DMS153 treated with DMSO at 0.1 percent for 48 hours (cell line): ENCODE measurements around the gene C19orf53.

Source experiments
- DNase-seq: peaks from one replicate; lab custom pipeline; 2025; ENCODE audit not compliant: unreplicated experiment; lab: John Stamatoyannopoulos, UW

The C19orf53 gene

GRCh38 chr19:13795595-13796300 is 21.5 kb downstream of the C19orf53 start:
- no peak for DNase-seq

GRCh38 chr19:13796301-13797057 is 22.2 kb downstream of the C19orf53 start:
- DNase-seq, result no peak

- DNase-seq, result no peak
Measured at GRCh38 chr19:13797058-13797440, 22.8 kb downstream of the C19orf53 start.

GRCh38 chr19:13797870-13798269 is 23.6 kb downstream of the C19orf53 start:
- DNase-seq, result no peak

- DNase-seq, result no peak
Measured at GRCh38 chr19:13799669-13800068, 25.4 kb downstream of the C19orf53 start.

GRCh38 chr19:13803038-13803437 is 28.8 kb downstream of the C19orf53 start:
- DNase-seq, result no peak

GRCh38 chr19:13804830-13805683 is 30.8 kb downstream of the C19orf53 start:
- no peak for DNase-seq

- DNase-seq, result no peak
Measured at GRCh38 chr19:13806728-13807127, 32.5 kb downstream of the C19orf53 start.

GRCh38 chr19:13807421-13808021 is 33.3 kb downstream of the C19orf53 start:
- no peak for DNase-seq

GRCh38 chr19:13808856-13809255 is 34.6 kb downstream of the C19orf53 start:
- no peak for DNase-seq

- DNase-seq, result no peak
Measured at GRCh38 chr19:13812544-13812943, 38.3 kb downstream of the C19orf53 start.

- no peak for DNase-seq
Measured at GRCh38 chr19:13813147-13813546, 38.9 kb downstream of the C19orf53 start.

- no peak for DNase-seq
Measured at GRCh38 chr19:13814550-13814949, 40.3 kb downstream of the C19orf53 start.

- DNase-seq, result peak; percentile 83
Measured at GRCh38 chr19:13817018-13817614, 42.9 kb downstream of the C19orf53 start.

- DNase-seq, result peak; percentile 85
Measured at GRCh38 chr19:13817615-13818371, 43.5 kb downstream of the C19orf53 start.

- no peak for DNase-seq
Measured at GRCh38 chr19:13819238-13819637, 45.0 kb downstream of the C19orf53 start.

GRCh38 chr19:13821292-13821691 is 47.0 kb downstream of the C19orf53 start:
- no peak for DNase-seq

GRCh38 chr19:13823256-13823655 is 49.0 kb downstream of the C19orf53 start:
- DNase-seq, result no peak

GRCh38 chr19:13823901-13824300 is 49.6 kb downstream of the C19orf53 start:
- no peak for DNase-seq

- DNase-seq, result no peak
Measured at GRCh38 chr19:13824703-13825102, 50.4 kb downstream of the C19orf53 start.
